Stimulated activated CD8-positive, alpha-beta memory T cell treated with anti-CD3 and anti-CD28 coated beads, Interleukin-12 subunit alpha, Interleukin-12 subunit beta, amount 100 ng/mL, for 24 hours (primary cell): ENCODE results near the gene APOL1.
A peak's percentile ranks its signal among the peaks of the same experiment; 100 is the strongest.

ENCODE experiments used
- DNase-seq: peaks from one replicate; pipeline ENCODE4 v3.0.0-alpha.2; 2020; ENCODE audit errors: extremely low read depth

APOL1 gene

GRCh38 chr22:36291831-36292740 lies 39.2 kb downstream of the APOL1 start:
- no peak for DNase-seq

GRCh38 chr22:36292823-36293530 lies 40.0 kb downstream of the APOL1 start:
- no peak for DNase-seq

- DNase-seq: no peak
Observed at GRCh38 chr22:36293606-36294292, 40.8 kb downstream of the APOL1 start.

- DNase-seq: no peak
Observed at GRCh38 chr22:36294293-36294620, 41.3 kb downstream of the APOL1 start.

- DNase-seq: no peak
Observed at GRCh38 chr22:36294801-36295200, 41.9 kb downstream of the APOL1 start.

- DNase-seq: no peak
Observed at GRCh38 chr22:36295247-36295646, 42.3 kb downstream of the APOL1 start.

- DNase-seq: no peak
Observed at GRCh38 chr22:36296690-36297089, 43.8 kb downstream of the APOL1 start.

GRCh38 chr22:36297568-36297967 lies 44.6 kb downstream of the APOL1 start:
- DNase-seq: no peak

- DNase-seq: no peak
Observed at GRCh38 chr22:36298118-36298517, 45.2 kb downstream of the APOL1 start.

GRCh38 chr22:36298601-36299000 lies 45.7 kb downstream of the APOL1 start:
- DNase-seq: no peak

GRCh38 chr22:36299295-36299694 lies 46.4 kb downstream of the APOL1 start:
- DNase-seq: no peak

- DNase-seq: no peak
Observed at GRCh38 chr22:36299911-36300310, 47.0 kb downstream of the APOL1 start.

- no peak for DNase-seq
Observed at GRCh38 chr22:36300396-36301212, 47.7 kb downstream of the APOL1 start.

- DNase-seq: peak; percentile 52
Observed at GRCh38 chr22:36301384-36301828, 48.5 kb downstream of the APOL1 start.

GRCh38 chr22:36301851-36302250 lies 48.9 kb downstream of the APOL1 start:
- no peak for DNase-seq

GRCh38 chr22:36302439-36303114 lies 49.6 kb downstream of the APOL1 start:
- no peak for DNase-seq

GRCh38 chr22:36303115-36303467 lies 50.2 kb downstream of the APOL1 start:
- no peak for DNase-seq

- DNase-seq: no peak
Observed at GRCh38 chr22:36303874-36304273, 50.9 kb downstream of the APOL1 start.

GRCh38 chr22:36304429-36304828 lies 51.5 kb downstream of the APOL1 start:
- DNase-seq: no peak

GRCh38 chr22:36305813-36306212 lies 52.9 kb downstream of the APOL1 start:
- DNase-seq: no peak

GRCh38 chr22:36306227-36306626 lies 53.3 kb downstream of the APOL1 start:
- DNase-seq: no peak
